CMK (cell line): ENCODE data around the gene CFAP99.

Experiments used
- DNase-seq: peaks from one replicate; pipeline ENCODE4 v3.0.0-alpha.2; 2010; ENCODE audit warnings: low read depth

Gene CFAP99

DNA sequence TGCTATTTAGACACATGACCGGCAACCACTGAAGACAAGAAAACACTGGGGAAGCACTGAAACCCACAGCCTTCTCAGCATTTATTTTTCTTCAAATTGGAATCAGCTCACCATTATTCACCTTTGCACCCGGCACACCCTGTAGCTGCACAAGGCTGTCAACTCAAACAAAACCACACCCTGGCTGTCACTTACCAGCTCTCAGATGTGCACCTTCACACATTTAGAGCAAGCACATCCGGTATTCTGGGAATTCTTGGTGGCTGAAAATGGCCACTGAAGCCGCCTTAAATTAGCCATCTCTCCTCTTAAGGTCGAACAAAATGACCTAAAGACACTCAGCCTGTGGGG, 6.2 kb upstream of the CFAP99 start:
- DNase-seq: no peak

DNA sequence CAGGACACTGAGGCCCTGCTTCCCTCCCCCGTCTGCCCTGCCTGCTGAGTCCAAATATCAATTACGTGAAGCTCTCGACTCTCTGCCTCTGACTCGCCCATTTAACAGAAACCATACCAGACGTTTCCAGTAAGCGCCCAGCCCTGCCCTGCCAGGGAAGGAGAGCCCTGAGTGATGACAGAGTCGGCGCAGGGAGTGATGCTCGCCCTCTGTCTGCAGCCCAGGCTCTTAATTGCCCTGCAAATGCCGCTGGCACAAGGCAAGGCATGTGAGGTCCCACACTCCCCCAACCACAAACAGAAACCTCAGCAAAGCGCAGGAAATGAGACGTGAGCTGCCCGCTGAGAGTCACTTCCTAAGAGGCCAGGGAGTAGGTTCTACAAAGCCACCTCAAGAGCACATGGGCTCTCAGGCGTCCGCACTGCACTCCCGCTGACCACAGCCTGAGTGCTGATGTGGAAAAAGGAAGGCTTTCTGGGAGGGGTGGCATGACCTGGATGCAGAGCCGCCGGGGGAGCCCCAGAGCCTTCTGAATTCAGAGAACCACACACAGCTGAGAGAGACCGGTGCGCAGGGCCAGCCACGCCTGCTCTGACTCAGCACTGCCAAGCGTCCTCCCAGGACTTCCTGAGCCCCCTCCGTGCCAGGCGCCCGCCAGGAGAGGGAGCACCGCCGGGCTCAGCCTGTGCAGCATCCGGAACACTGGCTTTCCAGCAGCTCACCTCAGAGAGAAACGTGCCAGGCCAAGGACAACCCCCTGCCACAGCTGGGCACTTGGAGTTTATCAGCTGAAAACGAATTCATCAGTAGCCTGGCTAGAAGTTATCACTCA, 5.7 kb upstream of the CFAP99 start:
- DNase-seq: peak; percentile 83

DNA sequence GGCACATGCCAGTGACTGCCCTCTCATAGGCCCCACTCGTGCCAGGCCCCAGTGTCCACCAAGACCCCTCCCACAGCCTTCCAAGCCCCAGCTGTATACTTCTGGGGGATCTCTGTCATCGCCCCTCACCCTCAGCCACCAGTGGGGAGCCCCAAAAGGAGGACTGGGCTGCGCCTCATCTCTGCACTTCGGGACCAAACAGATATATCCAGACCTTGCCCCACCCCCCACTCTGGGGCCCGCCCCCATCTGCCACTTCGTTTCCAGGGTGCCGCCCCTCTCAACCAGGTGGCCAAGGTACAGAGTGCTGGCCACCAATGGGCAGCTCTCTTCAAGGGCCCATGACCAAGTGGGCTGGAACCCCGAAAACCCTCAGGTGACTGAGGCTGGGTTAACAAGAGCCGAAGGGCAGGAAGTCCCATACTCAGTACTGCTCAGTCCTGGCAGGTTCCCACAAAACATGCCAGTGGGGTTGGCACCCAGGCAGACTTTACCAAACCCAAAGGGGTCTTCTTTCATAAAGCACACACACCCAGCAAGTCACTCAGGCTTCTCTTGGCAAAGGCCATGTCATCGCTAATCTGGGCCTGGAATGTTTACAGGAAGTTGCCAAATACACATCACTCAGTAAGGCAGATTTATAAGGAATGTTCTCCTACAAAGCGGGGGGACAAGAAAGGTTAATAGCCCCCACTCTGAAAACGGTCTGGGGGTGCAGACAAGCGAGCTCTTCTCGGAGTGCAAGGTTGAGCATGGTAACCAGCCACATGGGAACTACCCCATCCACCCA, 4.7 kb upstream of the CFAP99 start:
- no peak for DNase-seq

DNA sequence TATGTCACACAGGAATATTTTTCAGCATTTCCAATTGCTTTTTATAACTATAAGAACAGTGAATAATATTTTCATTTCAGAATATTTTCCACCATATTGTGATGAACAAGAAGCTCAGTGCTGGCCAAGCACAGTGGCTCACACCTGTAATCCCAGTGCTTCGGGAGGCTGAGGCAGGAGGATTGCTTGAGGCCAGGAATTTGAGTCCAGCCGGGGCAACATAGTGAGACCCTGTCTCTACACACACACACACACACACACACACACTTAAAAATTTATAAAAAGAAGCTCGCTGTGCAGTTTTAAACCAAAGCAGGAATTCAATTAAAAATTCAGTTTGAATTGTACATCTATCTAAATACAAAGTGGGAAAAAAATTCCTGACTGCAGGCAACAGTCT, 3.5 kb upstream of the CFAP99 start:
- no peak for DNase-seq

DNA sequence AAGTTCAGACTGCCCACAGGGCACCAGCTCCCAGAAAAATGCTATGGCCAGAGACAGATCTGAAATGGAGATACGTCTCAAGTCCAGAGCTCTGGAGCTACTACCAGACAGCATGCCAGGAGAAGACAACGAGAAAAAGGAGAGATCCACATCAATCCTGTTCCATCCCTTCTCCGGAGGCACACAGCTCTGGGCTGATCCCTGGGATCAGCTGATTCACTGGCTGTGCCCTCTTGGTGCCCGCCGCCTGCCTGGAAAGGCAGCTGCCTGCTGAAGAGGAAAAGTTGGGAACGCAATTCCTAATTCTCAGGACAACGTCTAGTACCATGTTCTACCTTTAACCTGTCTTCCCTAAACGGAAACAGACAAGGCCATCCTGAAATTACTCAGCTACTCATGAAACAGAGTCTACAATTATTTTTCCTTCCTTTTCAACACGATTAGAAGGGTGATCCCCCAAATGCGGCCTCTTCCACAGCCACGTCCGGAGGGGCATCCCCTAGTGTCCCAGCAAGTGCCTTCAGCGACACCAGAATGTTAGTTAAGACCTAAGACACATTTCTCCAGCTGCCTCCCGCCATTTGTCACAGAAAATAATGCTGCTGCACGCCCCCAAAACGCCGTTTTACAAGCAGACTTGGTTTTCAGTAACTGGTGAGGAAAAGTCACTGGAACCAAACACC, 2.7 kb upstream of the CFAP99 start:
- DNase-seq: no peak

DNA sequence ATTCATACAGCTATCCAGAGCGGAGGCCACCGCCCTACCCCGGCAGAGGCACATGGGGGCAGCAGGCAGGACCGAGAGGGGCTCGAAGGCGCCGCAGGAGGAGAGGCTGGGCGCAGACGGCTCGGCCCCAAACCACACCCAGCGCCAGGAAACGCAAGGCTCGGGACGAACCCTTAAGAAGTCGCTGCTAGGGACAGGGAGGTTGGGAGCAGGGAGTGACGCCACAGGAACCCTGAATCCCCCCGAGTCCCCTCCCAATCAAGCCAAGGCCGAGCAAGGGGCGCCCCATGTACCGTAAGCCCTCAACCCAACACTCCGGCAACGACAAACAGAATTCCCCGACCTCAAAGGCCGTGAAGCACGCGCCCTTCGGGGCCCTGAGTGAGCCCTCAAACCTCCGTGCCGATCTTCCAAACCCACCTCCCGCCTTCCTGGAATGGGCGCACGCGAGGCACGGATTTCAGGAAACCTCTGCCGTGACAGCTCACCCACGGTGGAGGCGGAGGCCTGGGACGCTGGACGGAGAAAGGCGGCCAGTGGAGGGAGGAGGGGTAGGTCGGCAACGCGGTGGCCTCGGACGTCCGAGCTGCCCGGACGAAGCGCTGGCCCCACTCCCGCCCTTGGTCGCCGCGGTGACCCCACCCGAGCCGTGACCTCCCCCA, 2.1 kb upstream of the CFAP99 start:
- DNase-seq: no peak

DNA sequence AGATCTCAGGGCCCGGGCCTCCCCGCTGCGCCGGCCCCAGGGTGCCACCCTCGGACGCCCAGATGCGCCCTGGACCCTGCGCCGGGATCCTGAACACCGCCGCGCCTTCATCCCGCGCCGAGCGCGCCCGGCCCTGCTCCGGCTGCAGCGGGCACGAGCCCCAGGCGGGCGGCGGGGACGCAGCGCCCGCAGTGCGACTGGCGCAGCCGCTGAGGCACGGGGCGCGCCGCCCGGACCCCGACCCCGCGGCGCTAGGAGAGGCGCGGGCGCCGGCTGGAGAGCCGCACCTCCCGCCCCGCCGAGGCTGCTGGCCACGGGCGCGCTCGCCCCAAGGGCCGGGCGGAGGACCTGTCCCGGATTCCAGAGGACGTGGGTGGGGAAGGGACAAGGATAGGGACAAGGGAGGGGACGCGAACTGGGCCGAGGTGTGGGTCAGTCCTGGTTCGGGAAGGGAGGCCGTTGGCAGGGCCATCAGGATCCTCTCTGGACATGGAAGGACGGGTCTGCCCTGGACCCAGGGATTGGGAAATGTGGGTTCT, 1.5 kb upstream of the CFAP99 start:
- DNase-seq: no peak

DNA sequence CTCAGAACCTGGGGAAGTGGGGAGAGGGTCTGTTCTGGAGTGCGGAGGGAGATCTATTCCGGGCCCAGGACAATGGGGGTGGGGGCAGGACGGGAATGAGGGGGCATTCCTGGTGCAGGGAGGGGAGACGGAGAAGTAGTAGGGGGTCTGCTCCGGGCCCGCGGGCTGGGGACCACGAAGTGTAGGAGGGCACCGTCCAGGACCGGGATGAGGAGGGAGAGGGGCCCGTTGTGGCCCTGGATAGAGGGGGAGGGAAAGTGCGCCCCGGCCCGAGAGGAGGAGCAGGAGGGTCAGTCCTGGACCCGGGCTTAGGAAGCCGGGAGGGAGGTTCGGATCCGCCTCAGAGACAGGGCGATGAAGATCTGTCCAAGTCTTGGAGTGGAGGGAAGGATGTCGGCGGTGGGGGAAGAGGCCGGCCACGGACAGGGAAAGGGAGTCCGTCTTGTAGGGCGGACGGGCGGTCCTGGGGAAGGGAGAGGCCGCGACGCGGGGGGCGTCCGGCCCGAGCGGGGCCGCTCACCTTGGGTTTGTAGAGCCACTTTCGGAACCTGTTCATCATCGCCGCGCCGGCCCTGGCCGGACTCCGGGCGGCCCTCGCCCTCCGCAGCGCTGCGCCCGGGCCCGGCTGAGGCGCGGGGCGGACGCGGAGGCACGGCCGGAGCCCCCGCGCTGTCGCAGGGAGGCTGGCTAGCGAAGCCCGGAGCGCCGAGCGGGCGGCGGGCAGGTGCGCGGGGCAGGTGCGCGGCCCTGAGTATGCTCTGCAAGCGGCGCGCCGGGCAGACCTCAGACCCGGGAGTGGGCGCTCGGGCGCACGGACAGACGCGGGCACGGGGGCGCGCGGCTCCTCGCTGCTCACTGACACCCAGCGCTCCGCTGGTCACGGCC, 748 bp upstream of the CFAP99 start, which contains the start of gene ZFYVE28:
TSS of gene ZFYVE28 (minus strand) at position 881 of the 885 bp plus-strand sequence. CDS start at position 559, 322 bp downstream.
- no peak for DNase-seq

DNA sequence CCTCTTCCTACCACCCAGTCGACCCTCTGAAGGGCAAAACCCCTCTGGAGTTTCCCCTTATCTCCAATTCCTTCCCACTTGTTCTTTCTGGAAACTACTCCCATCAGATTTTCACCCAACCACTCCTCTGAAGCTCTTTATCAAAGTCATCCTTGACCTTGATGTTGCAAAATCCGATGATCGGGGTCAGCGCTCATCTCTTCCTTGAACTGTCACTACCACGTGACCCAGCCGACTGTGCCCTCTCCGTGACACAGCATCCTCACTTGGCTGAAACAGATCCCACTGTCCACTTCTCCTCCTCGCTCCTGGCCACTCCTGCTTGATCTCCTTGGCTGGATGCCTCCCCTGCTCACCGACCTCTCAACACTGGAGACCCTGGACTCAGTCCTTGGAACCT, 1.1 kb downstream of the CFAP99 start:
- no peak for DNase-seq

DNA sequence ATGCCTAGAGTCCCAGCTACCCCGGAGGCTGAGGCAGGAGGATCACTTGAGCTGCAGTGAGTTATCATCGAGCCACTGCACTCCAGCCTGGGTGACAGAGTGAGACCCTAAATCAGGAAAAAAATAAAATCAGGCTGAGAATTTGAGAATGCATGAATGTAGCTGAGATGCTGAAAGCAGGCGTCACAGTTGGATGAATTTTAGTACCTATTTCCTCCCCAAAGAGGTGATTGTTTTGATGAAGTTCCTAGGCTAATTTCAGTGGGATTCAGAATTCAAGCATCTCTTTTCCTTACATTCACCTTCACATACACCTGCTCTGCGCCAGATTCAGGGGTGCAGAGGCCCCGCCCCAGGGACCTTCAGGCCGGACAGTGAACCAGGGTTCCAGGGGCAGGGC, 3.2 kb downstream of the CFAP99 start:
- DNase-seq: no peak

DNA sequence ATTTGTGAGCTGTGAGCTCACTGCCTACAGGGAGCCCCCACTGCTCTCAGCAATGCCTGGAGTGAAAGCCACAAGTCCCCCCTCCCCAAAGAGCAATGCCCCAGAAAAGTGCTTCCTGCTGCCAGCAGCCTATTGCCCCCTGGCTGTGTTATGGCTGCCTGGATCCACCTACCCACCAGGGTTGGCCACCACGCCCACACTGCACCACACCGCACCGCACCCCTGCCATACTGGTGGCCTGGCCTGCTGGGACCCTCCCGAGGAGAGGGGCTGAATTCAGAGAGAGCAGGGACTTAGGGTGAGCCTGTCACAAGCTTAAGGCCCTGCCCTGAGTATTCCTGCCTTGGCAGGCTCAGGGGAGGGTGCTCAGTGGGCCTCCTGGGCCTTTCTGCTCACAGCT, 4.3 kb downstream of the CFAP99 start:
- DNase-seq: no peak

DNA sequence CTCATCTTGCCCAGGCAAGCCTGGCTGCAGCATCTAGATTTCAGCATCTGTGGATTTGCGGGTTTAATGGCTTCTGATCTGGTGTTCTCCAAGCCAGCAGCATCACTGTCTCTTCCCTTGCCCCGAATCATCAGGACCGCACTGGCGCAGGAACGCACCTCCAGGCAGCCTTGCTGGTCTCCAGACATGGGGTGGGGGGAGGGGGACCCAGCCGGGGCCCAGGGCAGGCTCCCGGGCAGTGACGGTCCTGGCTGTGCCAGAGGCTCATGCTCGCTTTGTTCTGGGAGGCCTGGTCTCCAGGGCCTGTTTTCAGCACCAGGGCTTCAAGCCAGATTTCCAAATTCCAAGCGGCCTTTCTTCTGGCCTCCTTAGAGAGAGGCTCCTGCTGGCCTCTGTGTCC, 4.9 kb downstream of the CFAP99 start:
- no peak for DNase-seq

DNA sequence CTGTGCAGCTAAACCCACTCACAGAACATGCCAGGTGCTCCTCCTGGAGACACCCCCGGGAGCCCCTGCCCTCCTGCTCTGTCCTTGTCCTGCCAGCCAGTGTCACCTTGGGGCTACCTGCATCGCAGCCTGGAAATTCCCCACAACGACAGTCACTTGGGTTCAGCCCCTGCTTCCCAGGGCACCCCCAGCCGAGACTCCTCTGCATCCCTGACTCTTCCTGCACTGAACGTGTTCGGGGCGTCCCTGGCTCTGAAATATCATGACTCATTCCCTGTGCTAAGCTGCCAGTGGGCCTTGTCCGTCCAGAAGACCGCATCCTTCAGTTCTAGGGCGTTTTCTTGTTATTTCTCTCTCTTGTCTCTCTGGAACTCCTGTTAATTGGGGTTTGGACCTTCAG, 5.8 kb downstream of the CFAP99 start:
- DNase-seq: no peak

DNA sequence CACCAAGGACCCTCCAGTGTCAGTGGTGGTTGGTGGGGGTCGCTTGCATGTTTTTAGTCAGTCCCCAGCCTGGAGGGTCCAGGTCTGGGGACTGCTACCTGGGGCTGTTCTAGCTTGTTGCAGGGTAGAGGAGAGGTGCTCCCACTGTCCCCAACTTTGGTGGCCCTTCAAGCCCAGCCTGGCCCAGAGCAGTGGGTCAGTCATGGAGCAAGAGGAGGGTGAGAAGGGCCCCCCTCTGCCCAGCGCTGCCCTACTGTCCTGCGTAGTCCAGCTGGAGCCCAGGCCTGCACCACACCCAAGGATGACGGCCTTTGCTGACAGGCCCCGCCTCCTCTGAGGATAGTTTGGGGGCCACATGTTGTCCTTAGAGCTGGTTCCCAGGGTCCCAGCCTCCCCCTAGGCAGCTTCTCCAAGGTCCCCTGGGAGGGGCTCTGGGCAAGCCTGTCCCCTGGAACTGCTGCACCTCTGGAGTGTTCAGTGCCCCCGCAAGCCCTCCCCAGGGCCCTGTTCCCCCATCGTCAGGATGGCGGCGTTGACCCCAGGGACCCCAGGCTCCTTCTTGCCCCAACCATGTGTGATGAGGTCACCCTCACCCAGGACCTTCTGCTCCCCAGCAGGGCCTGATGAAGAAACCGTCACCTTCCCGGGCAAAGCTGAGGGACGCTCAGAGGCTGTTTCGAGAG, 6.8 kb downstream of the CFAP99 start:
- DNase-seq: no peak

DNA sequence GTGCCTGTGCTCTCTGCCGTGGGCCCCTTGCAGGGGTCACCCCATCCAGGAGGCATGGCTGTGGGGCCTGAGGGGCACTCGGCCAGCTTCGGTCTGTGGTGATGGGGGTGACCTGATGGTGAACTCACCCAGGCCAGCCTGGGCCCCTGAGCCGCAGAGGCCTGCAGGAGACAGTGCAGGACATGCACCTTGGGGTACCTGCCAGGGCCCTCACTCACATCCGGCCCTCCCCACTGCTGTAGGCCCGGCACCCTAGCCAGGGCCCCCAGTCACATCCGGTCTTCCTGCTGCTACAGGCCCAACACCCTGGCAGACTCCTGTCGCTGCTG, 7.3 kb downstream of the CFAP99 start:
- no peak for DNase-seq

DNA sequence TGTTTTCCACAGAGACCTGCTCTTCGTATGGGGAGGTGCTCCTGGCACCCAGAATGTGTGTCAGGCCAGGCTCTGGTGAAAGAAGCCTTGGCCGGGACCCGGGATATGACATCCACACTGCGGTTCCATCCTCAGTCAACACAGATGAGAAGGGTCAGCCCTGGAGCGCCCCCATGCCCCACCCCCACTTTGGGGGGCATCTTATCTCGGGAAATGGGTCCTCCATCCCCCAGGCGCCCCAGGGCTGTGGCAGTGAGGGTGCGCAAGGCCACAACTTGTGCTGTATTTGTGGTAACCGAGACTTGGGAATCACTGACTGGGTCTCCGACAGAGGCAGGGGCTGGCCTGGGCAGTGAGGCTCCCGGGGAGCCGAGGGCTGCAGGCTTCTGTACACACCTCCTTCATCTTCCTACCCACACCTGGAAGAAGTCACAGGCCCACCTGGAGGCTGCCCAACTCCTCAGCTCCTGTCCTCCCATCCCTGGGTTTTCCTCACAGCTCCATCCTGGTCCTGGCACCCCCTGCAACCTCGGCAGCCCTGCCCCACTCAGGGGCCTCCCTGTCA, 8.0 kb downstream of the CFAP99 start:
- DNase-seq: no peak

DNA sequence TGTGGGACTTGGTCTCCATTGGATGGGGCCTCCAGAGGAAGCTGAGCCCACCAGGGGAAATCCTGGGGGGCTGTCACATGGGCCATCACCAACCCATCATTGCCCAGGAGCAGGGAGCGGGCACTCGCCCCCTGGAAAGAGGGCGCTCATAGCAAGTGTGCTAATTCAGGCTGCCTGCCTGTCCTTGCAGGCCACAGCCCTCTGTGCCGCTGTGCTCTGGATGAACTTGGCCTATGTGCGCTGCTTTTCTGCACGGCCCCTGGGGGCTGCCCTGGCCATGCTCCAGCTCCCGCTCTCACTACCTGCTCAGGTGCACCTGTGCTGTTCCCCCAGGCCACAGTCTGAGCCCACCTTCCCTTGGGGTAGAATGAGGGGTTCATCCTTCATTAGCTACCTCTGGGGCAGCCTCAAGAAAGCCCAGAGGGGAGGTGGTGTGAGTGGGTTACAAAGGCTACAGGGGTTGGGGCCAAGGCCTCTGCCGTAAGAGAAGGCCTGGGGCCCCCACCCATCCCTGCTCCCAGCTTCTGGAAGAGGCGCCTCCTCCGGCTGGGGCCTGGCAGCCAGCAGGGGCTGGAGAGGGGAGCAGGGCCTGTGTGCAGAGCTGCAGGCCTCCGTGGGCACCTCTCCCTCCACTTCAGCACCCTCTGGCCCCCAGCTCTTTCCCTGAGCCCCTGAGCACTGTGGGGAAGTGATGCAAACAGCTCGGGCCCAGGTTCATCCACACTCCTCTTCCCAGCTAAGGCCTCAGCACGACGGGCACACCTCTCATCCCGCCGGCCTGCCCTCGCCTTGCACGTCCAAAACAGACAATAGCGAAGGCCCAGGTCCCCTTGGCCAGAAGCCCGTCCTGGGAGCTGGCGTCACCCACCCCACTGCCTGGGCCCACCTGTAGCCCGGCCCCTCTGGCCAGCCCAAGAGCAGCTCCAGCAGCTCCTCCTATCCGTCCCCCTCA, 8.9 kb downstream of the CFAP99 start:
- DNase-seq: no peak

DNA sequence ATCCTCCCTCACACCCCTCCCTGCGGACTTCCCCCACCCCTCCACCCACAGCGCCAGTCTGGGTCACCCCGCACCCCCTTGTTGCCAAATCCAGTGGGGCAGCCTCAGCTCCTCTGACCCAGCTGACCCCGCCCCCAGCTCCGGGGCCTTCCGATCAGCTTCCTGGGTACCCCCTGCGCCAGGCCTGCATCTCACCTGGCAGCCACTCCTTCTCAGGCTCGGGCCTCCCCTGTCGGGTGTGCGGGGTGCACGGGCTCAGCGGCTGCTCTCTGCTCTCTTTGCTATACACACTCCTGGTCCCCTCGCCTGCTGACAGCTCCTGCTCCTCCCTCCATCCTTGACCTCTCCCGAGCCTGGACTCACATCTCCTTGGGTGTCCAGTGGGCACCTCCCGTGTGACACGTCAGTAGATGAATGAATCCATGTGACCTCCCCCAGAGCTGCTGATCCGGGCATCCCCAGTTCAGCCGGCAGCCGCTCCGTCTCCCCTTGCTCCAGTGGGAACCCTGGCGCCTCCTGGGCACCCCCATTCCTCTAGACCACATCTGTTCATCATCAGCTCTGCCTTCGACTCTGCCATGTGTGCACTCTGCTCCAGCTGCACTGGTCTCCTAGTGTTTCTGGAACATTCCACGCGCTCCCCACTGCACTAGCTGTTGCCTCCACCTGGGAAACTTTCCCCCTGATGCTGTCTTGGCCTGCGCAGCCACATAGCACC, 9.9 kb downstream of the CFAP99 start:
- no peak for DNase-seq
